Mononuclear cell (primary cell): ENCODE measurements around the gene LCP2. TPM values are rescaled to one million over a fixed set of nuclear protein-coding genes. Genes with fewer than 3 reads are reported as not detected.
A peak's percentile ranks its signal among the peaks of the same experiment; 100 is the strongest.

Experiments used
- H3K27me3 ChIP-seq: 2 replicates; pipeline ENCODE4 v1.6.0; 2011; ENCODE audit warnings: low read length, control low read depth; ENCODE audit not compliant: insufficient read depth
- H3K4me1 ChIP-seq: 2 replicates; pipeline ENCODE4 v1.5.1; 2011; ENCODE audit warnings: mild to moderate bottlenecking, low read length, control low read depth; ENCODE audit not compliant: insufficient read depth
- H3K4me3 ChIP-seq: 2 replicates; pipeline ENCODE4 v1.5.1; 2011; ENCODE audit warnings: mild to moderate bottlenecking, low read length, moderate library complexity
- H3K9me3 ChIP-seq: 2 replicates; pipeline ENCODE4 v1.5.1; 2011; ENCODE audit warnings: low read depth, mild to moderate bottlenecking, control low read depth, low read length
- total RNA-seq: library from RNA; depleted of rRNA; stranded (reverse); fragments of >200 nt; gene quantifications from one replicate; pipeline ENCODE4 v1.2.3, GENCODE V29; 2012

LCP2 gene
- total RNA-seq, 1 donor = 440 TPM

DNA sequence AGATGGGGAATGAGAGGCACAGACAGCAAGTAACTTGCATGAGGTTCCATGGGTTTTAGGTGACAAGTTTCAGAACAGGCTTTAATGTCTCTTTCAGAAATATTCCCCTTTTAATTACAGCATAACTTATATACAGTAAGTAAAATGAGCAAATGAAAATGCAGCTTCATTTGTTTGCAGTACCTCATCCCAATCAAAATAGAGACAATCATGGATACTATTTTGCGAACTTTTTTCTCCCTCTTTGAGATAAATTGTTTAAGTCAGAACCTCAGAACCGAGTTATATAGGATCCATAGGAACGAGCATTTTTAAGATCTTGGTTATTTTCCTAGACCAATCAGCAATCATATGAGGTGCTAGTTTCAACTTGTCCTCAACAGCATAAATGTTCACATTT, 3.5 kb downstream of the LCP2 start:
- no peaks in the 10 kb centered on the region for H3K9me3 ChIP-seq
- H3K27me3 ChIP-seq = no peaks in the 10 kb centered on the region
- peaks cover 84% of the 10 kb centered on the region for H3K4me1 ChIP-seq
- H3K4me3 ChIP-seq = peak overlapping the region; percentile 94

DNA sequence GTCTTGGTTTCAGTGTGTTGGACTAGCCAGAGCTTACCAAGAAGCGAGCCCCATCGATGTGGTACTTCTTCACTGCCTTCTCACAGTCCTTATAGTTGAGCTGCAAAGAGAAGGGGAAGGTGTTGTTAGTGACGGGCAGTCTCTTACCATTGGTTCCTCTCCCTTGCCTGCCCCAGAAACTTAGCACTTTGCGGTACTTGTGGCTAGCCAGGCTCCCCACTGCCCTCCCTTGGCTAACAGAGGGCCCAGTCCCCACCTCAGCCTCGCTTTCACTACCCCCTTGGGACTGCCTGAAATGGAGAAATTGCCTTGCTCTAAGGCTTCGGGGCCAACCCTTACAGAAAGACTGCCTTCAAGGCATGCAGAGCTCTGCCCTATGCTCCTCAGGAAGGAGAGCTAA, 4.3 kb downstream of the LCP2 start:
- Histone ChIP-seq H3K4me3 (peak overlapping the region; percentile 0), H3K4me1 (peaks cover 84% of the 10 kb centered on the region), H3K9me3 (no peaks in the 10 kb centered on the region), H3K27me3 (no peaks in the 10 kb centered on the region)

- peaks cover 85% of the 10 kb centered on the region for H3K4me1 ChIP-seq
- H3K9me3 ChIP-seq = no peaks in the 10 kb centered on the region
- H3K4me3 ChIP-seq = no peak overlapping the region
- H3K27me3 ChIP-seq = no peaks in the 10 kb centered on the region
Observed at GRCh38 chr5:170292179-170293104, 5.1 kb downstream of the LCP2 start.

GRCh38 chr5:170290498-170290897, 7.1 kb downstream of the LCP2 start:
- Histone ChIP-seq H3K9me3 (no peaks in the 10 kb centered on the region), H3K27me3 (no peaks in the 10 kb centered on the region), H3K4me3 (no peak overlapping the region), H3K4me1 (peaks cover 100% of the 10 kb centered on the region)

GRCh38 chr5:170289764-170290163, 7.8 kb downstream of the LCP2 start:
- H3K4me3 ChIP-seq = no peak overlapping the region
- peaks cover 98% of the 10 kb centered on the region for H3K4me1 ChIP-seq
- no peaks in the 10 kb centered on the region for H3K27me3 ChIP-seq
- H3K9me3 ChIP-seq = no peaks in the 10 kb centered on the region

DNA sequence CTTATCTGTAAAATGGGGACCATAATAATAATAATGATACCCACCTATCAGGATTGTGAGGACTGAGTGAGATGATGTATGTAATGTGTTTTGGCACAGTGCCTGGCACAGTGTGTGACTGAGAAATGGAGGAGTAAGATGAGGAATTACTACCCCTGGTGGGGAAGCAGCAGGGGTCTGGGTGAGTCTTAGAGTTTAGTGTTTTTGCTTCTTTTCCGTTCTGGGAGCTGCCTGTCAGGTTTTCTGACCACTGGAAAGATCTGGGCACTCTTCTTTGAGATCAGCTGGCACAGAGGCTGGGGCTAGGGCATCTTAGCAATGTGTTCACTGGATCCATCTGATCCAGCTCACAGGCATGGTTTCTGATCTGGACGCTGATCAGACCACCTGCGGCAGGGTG, 8.5 kb downstream of the LCP2 start:
- Histone ChIP-seq H3K4me3 (no peak overlapping the region), H3K27me3 (no peaks in the 10 kb centered on the region), H3K9me3 (no peaks in the 10 kb centered on the region), H3K4me1 (peaks cover 95% of the 10 kb centered on the region)

GRCh38 chr5:170288551-170288950, 9.0 kb downstream of the LCP2 start:
- no peaks in the 10 kb centered on the region for H3K9me3 ChIP-seq
- no peak overlapping the region for H3K4me3 ChIP-seq
- no peaks in the 10 kb centered on the region for H3K27me3 ChIP-seq
- peaks cover 95% of the 10 kb centered on the region for H3K4me1 ChIP-seq

DNA sequence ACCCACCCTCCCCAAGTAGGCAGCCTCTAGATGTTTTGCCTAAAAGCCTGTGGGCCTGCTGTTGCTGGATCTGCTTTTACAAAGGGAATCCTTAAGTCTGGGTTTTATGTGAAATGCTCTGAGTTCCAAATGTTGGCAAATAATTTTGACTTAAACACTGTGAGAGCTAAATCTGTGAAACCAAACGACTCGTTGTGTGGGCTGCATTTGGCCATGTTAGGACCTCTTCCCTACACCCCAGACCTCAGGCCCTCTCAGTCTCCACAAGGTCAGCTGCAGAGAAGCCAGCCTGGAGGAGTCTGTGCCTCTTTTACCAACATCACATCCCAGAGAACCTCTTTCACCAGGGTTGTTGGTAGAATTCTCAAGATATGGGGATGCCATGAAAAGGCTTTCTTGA, 9.4 kb downstream of the LCP2 start:
- Histone ChIP-seq H3K4me3 (no peak overlapping the region), H3K9me3 (no peaks in the 10 kb centered on the region), H3K4me1 (peaks cover 95% of the 10 kb centered on the region), H3K27me3 (no peaks in the 10 kb centered on the region)

DNA sequence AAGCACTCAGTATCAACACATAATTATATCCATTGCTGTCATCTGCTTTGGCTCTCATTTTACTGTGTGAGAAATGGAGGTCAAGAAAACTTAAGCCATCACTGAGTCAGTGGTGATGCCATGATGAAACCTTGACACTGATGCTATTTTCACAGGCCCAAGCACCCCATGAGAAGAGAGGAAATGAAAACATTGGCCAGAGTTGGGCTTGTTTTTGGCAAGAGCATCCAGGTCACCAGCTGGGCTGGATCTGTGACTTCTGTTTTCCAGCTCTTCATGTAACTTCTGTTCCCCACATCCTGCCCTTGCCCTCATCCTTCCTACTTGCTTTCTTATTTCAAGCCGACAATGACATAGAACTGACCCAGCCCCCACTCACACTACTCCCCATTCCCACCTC, 10.0 kb downstream of the LCP2 start:
- Histone ChIP-seq H3K27me3 (no peaks in the 10 kb centered on the region), H3K4me3 (no peak overlapping the region), H3K9me3 (no peaks in the 10 kb centered on the region), H3K4me1 (peaks cover 95% of the 10 kb centered on the region)

DNA sequence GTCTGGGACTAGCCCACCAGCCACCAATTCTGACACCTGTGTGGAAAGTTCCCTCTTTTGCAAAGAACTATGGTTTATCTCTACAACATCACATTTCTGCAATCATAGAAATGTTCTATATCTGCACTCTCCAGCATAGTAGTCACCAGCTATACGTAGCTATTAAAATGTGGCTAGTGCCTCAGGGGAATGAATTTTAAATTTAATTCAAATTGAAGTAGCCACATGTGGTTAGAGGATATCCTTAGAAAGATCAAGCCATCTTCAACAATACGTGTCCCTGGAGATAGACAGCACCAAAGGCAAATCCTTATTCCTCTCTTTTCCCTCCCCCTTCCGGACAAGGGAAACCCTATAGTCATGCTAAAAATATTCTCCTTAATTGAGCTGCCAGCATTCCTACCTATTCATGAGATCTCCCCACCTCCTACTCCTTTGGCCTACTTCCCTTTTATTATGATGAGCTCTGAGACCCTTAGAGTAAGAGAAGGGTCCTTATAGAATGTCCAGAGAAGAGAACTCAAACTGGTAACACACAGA, 11.1 kb downstream of the LCP2 start:
- Histone ChIP-seq H3K27me3 (no peaks in the 10 kb centered on the region), H3K9me3 (no peaks in the 10 kb centered on the region), H3K4me1 (peaks cover 95% of the 10 kb centered on the region), H3K4me3 (no peak overlapping the region)

- H3K4me3 ChIP-seq = no peak overlapping the region
- no peaks in the 10 kb centered on the region for H3K27me3 ChIP-seq
- no peaks in the 10 kb centered on the region for H3K9me3 ChIP-seq
- H3K4me1 ChIP-seq = peaks cover 95% of the 10 kb centered on the region
Observed at GRCh38 chr5:170285181-170285580, 12.4 kb downstream of the LCP2 start.

- Histone ChIP-seq H3K4me3 (no peak overlapping the region), H3K9me3 (no peaks in the 10 kb centered on the region), H3K4me1 (peaks cover 95% of the 10 kb centered on the region), H3K27me3 (no peaks in the 10 kb centered on the region)
Observed at GRCh38 chr5:170284231-170284630, 13.3 kb downstream of the LCP2 start.

DNA sequence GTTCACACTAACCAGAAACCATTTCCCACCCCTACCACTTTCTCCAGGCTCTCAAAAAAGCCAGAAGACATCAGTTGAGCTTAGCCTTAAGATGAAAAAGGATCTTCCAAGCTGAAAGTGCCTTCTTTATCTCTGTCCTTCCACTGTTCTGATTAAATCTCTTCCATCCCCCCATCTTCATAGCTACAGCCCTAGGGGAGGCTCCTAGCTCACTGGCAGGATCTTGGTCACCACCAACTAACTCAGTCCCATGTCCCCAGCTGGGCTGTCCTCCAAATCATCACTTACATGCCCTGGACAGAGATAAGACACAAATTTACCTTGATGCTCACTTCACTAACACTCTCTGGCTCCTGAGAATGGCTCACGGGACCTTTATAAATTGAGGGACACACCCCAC, 14.3 kb downstream of the LCP2 start:
- peaks cover 94% of the 10 kb centered on the region for H3K4me1 ChIP-seq

GRCh38 chr5:170280011-170280493, 17.5 kb downstream of the LCP2 start:
- H3K4me1 ChIP-seq = peaks cover 94% of the 10 kb centered on the region

More for the DNA sequence above, 14.3 kb downstream of the LCP2 start:
- no peak overlapping the region for H3K4me3 ChIP-seq
- H3K27me3 ChIP-seq = no peaks in the 10 kb centered on the region
- H3K9me3 ChIP-seq = no peaks in the 10 kb centered on the region

DNA sequence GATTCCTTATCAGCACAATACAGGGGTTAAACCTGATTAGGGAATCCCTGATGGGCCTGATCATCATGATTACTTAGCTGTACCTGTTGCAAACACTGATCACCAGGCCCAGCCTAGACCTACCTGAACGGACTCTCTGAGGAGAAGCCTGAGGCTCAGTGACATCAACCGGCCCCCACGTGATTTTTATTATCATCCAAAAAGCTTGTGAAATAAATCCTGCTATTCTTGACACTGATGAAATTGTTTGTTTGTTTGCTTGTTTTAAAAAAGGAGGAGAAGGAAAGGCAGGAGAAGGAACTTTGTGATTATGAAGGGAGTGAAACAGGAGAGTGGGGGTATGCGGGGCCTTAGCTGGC, 18.1 kb downstream of the LCP2 start:
- H3K27me3 ChIP-seq = no peaks in the 10 kb centered on the region
- no peak overlapping the region for H3K4me3 ChIP-seq
- H3K9me3 ChIP-seq = no peaks in the 10 kb centered on the region
- peaks cover 95% of the 10 kb centered on the region for H3K4me1 ChIP-seq

More at GRCh38 chr5:170280011-170280493, 17.5 kb downstream of the LCP2 start:
- no peaks in the 10 kb centered on the region for H3K9me3 ChIP-seq
- H3K4me3 ChIP-seq = no peak overlapping the region
- no peaks in the 10 kb centered on the region for H3K27me3 ChIP-seq
